Mammary microvascular endothelial cell (primary cell): ENCODE data around the gene ARID1A. TPM values are rescaled to one million over a fixed set of nuclear protein-coding genes. Genes with fewer than 3 reads are reported as not detected.

Experiments used
- total RNA-seq: library from RNA; depleted of rRNA; stranded (reverse); fragments of >200 nt; gene quantifications from 2 replicates; pipeline ENCODE4 v1.2.3, GENCODE V29; 2015

Gene ARID1A
- 24.8 and 25.0 TPM in 2 replicates for total RNA-seq

GRCh38 chr1:26695356-26696118, at the start of gene ARID1A:
ARID1A (plus strand) TSS chr1:26696015; CDS start chr1:26696404, 389 bp downstream.

GRCh38 chr1:26787706-26788514, 92.1 kb downstream of the ARID1A start, which contains the start of gene PIGV:
PIGV (plus strand) TSS chr1:26787950; CDS start chr1:26790816, 2,866 bp downstream.

GRCh38 chr1:26826261-26827105, 130.7 kb downstream of the ARID1A start, which contains the start of gene ZDHHC18:
ZDHHC18 (plus strand) TSS chr1:26826688; CDS start chr1:26826805, 117 bp downstream.

Other genes starting within 250 kb of the ARID1A start
- gene HMGN2, start 223.6 kb upstream of the ARID1A start, total RNA-seq = 462 and 532 TPM in 2 replicates
- 19.1 and 21.0 TPM in 2 replicates for gene RPS6KA1, start 166.3 kb upstream of the ARID1A start, total RNA-seq
- gene PIGV, start 91.9 kb downstream of the ARID1A start, total RNA-seq = 4.8 and 8.4 TPM in 2 replicates
- gene ZDHHC18, start 130.7 kb downstream of the ARID1A start, total RNA-seq = 13.8 and 19.3 TPM in 2 replicates
- gene SFN, start 167.1 kb downstream of the ARID1A start, total RNA-seq = 0.20 and 0.80 TPM in 2 replicates
- gene GPN2, start 194.3 kb downstream of the ARID1A start, total RNA-seq = 4.5 and 10.2 TPM in 2 replicates
- 8.3 and 10.3 TPM in 2 replicates for gene GPATCH3, start 204.5 kb downstream of the ARID1A start, total RNA-seq
- gene NR0B2, start 218.0 kb downstream of the ARID1A start, total RNA-seq = not detected in 2 replicates
- 99.9 and 108 TPM in 2 replicates for gene NUDC, start 225.7 kb downstream of the ARID1A start, total RNA-seq